Measurements from ENCODE around the gene MLXIP.

DNA sequence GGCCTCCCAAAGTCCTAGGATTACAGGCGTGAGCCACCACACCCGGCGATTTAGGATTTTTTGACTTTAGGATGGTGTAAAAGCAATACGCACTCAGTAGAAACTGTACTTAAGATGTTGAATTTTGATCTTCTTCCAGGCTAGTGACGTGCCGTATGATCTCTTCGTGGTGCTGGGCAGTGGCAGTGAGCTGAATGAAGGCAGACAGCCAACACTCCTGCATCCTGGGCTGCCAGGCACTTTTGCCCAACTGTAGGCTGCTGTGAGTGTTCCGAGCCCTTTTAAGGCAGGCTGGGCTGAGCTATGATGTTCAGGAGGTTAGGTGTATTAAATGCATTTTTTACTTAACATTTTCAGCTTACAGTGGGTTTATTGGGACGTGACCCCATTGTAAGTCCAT, 74.2 kb downstream of the MLXIP start:
- TF ChIP-seq, protein P1, sequence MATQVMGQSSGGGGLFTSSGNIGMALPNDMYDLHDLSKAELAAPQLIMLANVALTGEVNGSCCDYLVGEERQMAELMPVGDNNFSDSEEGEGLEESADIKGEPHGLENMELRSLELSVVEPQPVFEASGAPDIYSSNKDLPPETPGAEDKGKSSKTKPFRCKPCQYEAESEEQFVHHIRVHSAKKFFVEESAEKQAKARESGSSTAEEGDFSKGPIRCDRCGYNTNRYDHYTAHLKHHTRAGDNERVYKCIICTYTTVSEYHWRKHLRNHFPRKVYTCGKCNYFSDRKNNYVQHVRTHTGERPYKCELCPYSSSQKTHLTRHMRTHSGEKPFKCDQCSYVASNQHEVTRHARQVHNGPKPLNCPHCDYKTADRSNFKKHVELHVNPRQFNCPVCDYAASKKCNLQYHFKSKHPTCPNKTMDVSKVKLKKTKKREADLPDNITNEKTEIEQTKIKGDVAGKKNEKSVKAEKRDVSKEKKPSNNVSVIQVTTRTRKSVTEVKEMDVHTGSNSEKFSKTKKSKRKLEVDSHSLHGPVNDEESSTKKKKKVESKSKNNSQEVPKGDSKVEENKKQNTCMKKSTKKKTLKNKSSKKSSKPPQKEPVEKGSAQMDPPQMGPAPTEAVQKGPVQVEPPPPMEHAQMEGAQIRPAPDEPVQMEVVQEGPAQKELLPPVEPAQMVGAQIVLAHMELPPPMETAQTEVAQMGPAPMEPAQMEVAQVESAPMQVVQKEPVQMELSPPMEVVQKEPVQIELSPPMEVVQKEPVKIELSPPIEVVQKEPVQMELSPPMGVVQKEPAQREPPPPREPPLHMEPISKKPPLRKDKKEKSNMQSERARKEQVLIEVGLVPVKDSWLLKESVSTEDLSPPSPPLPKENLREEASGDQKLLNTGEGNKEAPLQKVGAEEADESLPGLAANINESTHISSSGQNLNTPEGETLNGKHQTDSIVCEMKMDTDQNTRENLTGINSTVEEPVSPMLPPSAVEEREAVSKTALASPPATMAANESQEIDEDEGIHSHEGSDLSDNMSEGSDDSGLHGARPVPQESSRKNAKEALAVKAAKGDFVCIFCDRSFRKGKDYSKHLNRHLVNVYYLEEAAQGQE (IDR thresholded peaks at IDR 0.05; ENCODE audit: insufficient read depth in 1 of 2, low read depth in 2 of 2, low read length in 2 of 2): no peak
- TF ChIP-seq TAF1 (IDR thresholded peaks at IDR 0.05; ENCODE audit: borderline replicate concordance, insufficient read depth, low read length) (no peak), SIN3A (IDR thresholded peaks at IDR 0.05; ENCODE audit: borderline replicate concordance, insufficient read depth, low read length) (no peak), POLR2AphosphoS5 (IDR thresholded peaks at IDR 0.05; ENCODE audit: low read depth, low read length) (no peak), FOXP2 (optimal IDR thresholded peaks at IDR 0.05; ENCODE audit: borderline replicate concordance, extremely low read depth, extremely low read length, insufficient read depth) (no peak)

All from PFSK-1 (cell line).